ENCODE results near the gene WIPF1.

- no peak for TF ChIP-seq CTCF (IDR thresholded peaks at IDR 0.05; ENCODE audit: low read depth, low read length)
- TF ChIP-seq EZH2phosphoT487 (IDR thresholded peaks at IDR 0.05; ENCODE audit: low read depth) = no peak
Measured at GRCh38 chr2:174594456-174594855, 3.1 kb downstream of the WIPF1 start.

Measured in OCI-LY3 (cell line).